HS-5 (cell line): ENCODE data around the gene F12.

Experiments used
- DNase-seq: peaks from one replicate; pipeline ENCODE4 v3.0.0-alpha.2; 2012; ENCODE audit warnings: low read depth

Gene F12

DNA sequence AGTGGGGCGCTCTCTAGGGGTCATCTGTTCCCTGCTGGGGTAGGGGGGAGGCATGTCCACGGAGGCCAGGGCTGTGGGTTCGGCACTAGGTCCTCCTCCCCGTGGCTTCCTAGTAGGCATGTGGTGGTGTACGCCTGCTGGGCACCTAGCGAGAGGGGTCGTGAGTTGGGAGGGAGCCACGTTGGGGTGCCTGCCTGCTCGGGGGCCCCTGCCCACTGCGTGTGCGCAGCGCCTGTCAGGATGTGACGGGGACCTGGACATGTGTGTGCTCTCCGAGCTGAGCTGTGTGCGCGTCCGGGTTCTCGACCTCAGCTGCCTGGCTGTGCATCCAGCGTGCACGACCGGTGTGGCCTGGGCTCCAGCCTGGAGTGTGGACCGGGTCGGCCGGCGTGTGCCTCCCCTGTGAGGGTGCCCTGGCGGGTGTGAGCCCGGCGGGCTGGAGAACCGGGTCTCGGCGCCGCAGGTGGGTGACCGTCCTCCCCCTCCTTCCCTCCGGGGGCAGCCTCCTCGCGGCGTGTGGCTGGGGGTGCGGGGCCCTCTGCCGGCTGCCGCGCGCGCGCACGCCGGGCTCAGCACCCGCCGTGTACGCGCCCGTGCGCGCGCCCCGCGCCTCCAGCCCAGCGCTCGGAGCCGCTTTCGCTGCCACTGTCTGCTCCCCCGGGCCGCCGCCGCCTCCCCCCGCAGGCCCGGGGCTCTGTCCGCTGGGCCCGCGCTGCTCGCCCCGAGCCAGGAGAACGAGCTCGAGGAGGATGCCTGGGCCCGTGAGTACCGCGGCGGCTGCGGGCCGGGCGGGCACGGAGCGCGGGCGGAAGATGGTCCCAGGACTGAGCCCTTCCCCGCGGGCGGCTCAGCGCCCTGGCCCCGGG, 37.1 kb upstream of the F12 start, which contains the start of gene PRR7:
Gene PRR7 (plus strand): TSS at position 615 of the 866 bp plus-strand sequence. CDS start 8,254 bp downstream, outside the sequence.
- DNase-seq: no peak

DNA sequence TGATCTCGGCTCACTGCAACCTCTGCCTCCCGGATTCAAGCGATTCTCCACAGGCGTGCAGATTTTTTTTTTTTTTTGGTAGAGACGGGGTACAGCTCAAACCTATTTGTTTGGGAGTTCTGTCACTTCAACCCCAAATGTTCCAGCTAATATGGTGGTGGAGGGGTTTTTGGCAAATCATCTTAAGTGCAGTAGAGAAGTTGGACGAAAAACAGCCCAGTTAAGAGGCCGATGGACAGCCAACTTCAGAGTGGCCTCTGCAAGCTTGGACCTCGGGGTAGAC, 36.5 kb upstream of the F12 start:
- DNase-seq: no peak

DNA sequence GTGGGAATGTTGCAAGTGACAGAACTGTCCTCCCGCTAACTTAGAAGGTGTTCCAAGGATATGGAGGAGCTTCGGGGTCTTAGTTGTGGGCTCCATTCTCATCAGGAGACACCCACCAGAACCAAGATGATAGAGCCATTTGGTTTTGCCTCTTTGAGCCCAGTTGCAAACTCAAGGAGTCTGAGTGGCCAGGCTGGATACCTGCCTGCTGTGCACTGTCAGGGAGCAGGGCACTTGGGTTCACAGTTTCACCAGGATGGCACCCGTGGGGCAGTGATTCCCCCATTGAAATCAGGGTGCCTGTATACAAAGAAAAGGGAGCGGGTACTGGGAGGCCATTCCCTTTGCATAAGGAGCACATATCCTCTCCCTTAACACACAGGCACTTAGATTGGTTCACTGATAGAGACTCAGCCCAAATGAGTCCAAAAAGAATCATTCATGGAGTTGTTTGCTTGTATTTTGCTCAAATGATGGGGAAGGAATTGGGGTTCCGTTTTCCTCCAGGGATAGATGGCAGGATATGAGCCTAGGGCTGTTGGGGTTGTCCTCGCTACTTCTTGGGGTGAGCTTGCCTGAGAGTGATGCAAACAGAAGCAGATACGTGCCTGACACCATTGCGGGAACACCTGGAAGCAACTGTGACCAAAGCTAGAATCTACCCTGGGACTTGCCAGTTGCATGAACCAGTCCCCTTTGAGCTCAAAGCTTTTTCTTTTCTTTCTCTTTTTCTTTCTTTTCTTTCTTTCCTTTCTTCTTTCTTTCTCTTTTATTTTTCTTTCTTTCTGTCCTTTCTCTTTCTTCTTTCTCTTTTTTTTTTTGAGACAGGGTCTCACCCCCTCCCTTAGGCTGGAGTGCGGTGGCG, 35.9 kb upstream of the F12 start:
- no peak for DNase-seq

DNA sequence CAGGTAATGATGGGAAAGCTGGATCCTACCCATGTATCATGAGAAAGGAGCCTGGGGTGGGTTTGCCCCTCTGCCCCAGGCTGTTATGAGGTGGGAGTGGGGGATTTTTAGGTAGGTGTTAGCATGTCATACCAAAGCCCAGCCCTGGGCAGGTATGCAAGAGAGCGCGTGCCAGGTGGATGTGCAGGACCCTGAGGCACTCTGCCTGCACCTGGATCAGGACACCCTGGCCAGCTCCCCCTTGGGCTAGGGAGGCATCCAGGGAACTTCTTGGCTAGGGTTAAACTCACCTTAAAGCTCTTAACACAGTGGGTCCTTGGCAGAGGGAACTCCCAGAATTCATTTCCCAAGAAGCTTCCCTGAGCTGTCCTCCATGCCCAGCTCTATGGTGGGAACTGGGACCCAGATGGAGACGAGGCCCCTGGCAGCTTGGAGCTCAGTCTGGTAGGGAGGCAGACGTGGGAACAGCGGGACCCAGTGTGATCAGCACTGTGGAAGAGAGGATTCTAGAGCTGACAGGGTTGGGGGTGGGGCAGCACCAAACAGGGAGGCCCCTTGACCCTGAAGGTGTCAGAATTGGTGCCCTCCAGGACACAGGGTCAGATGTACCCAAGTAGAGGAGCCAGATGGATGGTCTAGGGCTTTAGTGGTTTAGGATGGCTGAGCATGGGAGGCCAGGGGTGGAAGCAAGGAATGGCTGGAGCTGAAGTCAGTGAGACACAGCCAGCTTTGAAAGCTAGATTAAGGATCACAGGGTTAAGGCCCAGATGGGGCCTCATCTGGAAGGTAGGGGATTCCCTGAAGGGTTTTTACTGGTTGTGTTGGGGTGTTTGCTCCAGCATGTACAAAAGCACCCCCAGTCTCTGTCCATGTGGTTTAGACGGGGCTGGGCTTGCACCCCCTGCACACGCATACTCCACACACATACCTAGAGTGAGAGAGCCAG, 35.0 kb upstream of the F12 start:
- no peak for DNase-seq

DNA sequence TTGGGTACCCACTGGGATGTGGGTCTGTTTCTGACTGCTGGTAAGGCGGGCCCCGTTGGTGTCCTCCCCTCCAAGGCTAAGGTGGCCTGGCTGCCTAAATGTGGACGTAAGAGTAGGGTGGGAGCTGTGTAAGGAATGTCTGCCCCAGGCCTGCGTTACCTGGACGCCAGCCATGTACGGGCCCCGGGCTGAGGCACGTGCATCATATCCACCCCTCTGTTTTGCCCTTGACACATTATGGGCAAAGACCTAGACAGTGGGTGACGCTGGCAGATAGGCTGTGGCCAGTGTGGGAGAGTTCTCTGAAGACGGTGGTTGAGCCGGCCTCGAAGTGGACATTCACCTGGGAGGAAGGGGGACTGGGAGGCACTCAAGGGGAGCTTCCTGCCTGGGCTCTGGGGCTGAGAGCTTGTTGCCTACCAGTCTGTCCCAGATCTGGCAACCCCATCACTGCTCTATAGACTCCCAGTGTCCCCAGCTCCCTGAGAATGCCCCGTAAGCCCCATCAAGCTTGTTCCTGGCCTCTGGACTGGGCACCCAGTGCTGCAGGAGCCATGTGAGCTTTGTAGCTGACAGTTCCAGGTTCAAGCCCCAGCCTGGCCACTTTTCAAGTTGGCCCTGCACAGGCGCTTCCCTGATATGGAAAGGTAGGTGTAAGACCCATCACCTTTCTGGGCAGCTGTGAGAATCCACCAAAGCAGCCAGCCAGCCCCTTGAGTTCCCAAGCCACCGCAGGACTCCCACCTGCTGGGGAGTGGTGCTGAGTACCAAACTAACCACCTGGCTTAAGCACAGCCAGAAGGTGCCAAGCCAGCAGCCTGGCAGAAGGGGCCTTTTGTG, 34.0 kb upstream of the F12 start:
- DNase-seq: no peak

DNA sequence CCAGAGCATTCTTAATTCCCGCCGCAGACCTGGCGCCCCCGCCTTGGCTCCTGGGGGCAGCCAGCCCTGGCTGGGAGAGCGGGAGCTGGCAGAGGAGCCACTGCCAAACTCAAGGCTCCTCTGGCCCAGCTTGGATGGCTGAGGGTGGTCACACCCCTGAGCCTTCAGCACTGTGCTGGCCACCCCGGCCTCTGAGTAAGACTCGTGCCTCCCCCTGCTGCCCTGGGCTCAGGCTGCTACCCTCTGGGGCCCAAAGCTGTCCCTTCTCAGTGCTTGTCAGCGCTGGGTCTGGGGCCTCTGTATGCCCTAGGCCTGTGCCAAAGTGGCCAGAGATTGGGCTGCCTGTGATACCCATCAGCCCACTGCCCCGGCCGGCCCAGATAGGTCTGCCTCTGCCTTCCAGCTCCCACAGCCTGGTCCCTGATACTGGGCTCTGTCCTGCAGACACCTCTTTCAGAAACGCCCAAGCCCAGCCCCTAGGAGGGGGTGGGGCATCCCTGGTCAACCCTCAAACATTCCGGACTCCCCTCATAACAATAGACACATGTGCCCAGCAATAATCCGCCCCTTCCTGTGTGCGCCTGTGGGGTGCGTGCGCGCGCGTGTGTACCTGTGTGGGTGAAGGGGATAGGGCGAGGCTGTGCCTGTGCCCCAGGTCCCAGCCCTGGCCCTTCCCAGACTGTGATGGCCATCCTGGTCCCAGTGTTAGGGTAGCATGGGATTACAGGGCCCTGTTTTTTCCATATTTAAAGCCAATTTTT, 32.9 kb upstream of the F12 start:
- DNase-seq: no peak

DNA sequence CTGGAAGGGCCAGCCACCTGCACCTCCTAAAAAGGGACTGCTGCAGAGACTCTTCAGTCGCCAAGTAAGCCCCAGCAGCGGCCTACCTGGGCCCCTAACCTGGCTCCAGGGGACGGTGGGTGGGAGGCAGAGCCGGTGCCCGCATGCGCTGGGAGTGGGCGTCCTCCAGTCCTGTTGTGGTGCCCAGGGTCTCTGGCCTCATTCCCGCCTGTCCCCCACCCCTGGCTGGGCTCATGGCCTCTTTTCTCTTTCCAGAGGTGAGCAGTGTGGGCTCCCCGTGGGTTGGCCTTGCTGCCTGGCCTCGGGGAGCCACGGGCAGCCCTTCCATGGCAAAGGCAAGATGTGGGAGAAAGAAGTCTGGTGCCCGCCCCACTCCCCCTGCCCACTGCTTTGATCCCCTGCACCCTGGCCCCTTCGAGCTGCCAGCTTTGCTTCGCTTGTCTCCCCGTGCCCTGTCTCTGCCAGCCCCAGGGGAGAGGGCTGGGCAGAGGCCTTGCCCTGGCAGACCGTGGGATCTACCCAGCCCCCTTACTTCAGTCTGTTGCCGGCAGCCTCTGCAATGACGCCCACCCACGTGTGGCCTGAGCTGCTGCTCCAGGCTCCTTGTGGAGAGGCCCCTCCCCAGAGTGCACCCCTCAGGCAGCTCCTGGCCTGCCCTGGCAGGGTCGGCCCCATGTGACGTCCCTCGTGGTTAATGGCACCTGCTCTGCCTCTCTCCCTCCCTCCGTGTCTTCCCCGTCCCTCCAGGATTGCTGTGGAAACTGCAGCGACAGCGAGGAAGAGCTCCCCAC, 31.8 kb upstream of the F12 start:
- no peak for DNase-seq

DNA sequence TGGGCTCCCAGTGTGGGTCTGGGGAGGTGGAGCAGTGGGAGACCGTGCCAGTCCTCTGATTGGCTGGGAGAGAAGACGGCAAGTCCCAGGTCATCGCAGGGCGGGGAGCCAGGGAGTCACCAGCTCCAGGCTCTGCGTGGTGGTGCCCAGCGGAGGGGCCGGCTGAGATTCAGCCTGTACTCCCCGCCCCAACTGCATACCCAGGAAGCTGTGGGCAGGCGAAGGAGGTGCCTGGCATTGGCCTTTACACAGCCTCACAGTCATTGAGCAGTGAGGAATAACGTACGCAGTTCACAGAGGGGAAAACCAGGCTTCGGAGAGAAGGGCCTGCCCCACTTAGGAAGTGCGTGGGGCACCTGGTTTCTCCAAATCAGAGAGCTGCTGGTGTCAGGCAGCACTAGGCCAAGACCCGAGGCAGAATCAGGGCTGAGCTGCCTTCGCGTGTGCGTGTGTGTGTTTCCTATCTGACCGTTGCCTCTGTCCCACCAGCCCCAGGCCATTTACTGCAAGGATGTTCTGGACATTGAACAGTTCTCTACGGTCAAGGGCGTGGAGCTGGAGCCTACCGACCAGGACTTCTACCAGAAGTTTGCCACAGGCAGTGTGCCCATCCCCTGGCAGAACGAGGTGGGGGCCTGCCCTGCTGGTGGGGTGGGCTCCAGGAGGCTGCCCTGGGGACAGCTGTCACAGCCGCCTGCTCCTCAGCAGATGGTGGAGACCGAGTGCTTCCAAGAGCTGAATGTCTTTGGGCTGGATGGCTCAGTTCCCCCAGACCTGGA, 31.0 kb upstream of the F12 start:
- no peak for DNase-seq

DNA sequence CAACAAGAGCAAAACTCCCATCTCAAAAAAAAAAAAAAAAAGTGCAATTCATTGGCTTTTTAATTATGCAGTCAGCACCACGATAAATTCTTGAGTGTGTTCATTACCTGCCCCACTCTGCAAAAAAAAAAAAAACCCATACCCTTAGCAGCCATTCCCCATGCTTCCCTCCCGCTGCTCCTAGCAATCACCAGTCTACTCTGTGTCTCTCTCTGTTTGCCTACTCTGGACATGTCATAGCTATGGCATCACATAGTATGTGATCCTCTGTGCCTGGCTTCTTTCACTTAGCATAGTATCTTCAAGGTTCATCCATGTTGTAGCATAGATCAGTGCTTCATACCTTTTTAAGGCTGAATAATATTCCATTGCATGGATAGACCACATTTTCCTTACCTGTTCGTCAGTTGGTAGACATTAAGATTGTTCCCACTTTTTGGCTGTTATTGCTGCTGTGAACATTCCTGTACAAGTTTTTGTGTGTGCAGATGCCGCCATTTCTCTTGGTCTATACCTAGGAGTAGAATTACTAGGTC, 30.2 kb upstream of the F12 start:
- DNase-seq: no peak

DNA sequence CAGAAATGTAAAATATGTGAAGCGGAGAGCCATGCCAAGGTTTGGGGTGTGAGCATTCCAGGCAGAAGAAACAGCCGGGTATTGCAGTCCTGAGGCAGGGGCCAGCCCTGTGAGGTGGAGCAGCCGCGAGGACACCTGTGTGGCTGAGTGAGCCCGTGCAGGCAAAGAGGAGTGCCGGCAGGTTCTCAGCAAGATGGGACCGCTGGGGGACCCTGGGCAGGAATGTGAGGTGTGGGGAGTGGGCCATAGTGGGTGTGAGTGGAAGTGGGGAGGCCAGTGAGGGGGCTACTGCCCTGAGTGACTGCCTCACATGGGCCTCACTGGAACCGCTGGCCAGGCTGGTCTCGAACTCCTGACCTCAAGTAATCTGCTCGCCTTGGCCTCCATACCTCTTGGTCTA, 29.1 kb upstream of the F12 start:
- DNase-seq: no peak

DNA sequence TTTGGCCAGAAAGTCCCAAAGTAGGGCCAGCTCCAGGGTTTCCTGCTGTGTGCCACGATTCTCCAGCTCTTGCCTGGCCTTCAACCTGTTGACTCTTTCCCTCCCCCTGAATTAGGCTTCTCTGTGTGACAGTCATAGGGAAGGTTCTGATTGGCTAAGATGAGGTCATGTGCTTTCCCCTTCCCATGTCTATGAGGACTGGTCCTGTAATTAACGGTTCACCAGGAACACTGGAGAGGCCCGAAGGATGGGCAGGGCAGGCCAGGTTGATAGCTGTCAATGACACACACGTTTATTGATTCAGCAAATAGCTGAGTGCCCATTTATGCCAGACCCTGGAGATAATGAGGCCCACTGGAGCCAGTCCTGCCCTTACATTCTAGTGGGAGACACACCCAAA, 28.3 kb upstream of the F12 start:
- DNase-seq: no peak

DNA sequence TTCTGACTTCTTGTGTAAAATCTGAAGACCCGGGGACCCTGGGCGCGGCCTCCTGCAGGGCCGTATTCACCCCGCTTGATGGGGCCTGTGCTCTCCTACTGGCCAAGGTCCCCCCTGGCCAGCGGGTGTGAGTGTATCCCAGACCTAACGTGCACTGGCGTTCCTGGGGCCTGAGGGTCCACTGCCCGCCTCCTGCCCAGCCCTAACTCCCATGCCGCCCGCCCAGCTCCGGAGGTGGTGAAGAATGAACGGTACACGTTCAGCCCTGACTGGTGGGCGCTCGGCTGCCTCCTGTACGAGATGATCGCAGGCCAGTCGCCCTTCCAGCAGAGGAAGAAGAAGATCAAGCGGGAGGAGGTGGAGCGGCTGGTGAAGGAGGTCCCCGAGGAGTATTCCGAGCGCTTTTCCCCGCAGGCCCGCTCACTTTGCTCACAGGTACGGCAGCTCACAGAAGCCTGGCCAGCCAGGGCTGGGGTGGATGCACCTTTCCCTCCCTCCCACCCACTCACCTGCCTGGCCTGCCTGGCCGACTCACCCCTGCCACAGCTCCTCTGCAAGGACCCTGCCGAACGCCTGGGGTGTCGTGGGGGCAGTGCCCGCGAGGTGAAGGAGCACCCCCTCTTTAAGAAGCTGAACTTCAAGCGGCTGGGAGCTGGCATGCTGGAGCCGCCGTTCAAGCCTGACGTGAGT, 26.6 kb upstream of the F12 start:
- no peak for DNase-seq

DNA sequence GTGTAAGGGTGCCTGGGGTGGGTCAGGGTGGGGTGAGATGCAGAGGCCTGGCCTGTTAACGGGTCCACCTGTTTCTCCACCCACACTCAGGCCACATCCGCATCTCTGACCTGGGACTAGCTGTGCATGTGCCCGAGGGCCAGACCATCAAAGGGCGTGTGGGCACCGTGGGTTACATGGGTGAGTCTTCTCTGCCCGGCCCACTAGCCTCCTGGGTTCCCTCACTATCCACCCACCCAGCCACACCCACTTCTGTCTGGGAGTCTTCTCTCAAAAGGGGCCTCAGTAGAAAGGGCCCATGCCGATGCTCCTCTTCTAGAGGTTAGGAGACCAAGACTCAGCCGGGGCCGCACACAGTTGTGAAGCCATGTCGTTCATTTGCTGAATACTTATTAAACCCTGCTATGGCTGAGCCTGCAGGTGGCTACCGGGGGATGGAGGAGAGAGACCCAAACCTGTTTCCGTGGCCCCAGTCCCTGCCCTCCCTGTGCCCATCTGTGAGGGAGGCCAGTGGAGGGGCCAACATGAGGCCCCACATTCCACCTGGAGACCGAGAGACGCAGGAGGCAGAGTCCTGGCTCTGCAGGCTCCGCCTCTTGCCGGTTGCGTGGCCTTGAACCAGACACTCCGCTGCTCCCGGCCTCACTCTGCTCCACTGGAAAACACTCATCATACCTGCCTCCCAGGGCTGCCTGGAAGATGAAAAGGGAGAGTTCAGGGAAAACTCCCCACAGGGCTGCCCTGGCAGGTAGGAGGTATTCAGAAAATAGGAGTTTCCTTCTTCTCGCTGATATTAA, 25.8 kb upstream of the F12 start:
- DNase-seq: no peak

DNA sequence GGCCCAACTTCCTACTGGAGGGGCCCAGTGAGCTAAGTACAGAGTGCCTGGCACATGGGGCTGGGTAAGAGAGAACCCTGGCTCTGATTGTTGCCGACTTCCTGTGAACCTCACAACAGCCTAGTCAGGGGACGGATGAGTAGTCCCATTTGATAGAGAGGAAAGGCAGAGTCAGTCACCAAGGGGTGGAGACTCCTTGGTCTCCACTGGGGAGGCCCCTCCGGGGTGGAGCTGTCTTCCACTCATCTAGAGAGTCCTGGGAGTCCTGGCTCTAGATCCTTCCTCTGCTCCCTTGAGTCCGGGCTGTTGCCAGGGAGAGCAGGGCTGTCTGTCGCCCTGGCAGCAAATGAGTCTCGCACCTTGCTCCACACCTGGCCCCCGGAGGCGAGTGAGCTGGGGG, 25.1 kb upstream of the F12 start:
- DNase-seq: no peak

DNA sequence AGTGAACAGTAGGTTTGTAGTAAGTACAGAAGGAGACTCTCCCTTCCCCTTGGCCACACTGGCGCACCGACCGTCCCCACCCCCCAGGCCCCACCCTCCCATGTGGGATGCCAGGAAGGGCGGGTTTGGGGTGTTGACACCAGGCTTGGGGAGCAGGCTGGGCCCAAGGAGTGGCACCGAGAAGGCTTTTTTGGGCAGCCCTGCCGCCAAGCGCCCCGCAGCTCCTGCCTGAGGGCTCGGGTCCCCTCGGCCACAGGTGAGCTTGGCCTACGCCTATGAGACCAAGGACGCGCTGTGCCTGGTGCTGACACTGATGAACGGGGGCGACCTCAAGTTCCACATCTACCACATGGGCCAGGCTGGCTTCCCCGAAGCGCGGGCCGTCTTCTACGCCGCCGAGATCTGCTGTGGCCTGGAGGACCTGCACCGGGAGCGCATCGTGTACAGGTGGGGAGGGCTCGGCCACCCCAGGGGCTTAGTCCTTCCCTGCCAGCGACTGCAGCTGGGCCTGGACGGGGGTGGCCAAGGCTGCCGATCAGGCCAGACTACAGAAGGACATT, 24.4 kb upstream of the F12 start:
- DNase-seq: no peak

DNA sequence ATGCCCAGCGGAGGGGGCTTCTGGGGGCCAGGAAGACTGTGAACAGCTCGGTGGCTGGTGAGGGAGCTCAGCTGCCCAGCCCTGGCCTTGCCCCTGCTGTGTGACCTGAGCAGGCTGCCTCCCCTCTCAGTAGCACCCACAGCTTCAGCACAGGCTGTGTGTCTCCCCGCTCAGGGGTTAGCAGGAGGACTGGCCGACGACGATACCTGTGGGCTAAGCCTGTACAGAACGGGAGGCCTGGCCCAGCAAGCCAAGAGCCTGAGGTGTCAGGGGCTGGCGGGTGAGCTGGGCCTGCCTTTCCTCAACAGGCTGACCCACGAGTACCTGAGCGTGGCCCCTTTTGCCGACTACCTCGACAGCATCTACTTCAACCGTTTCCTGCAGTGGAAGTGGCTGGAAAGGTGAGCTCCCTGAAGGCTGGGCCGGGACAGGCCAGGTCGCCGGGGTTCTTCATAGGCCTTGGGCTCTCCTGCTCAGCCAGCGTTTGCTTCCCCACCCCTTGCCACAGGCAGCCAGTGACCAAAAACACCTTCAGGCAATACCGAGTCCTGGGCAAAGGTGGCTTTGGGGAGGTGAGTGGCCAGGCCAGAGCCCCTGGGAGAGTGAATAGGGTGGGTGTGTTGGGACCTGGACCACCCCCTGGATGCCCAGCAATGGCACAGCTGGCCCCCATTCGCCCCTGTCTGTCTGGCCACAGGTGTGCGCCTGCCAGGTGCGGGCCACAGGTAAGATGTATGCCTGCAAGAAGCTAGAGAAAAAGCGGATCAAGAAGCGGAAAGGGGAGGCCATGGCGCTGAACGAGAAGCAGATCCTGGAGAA, 23.7 kb upstream of the F12 start:
- DNase-seq: no peak
